ENCODE measurements around the gene MYOM1.

The MYOM1 gene

GRCh38 chr18:3219631-3220335 is at the start of gene MYOM1:
MYOM1 (minus strand) TSS chr18:3219968; CDS start chr18:3215223, 4,745 bp downstream.
- no peak for DNase-seq

GRCh38 chr18:3269241-3269913 is 49.6 kb upstream of the MYOM1 start:
- no peak for DNase-seq

- no peak for DNase-seq
These were observed 48.5 kb upstream of the MYOM1 start for GRCh38 chr18:3268306-3268705.

- no peak for DNase-seq
These were observed 46.4 kb upstream of the MYOM1 start for GRCh38 chr18:3266062-3266608.

- no peak for DNase-seq
These were observed 45.8 kb upstream of the MYOM1 start for GRCh38 chr18:3265564-3266033.

GRCh38 chr18:3264362-3264761 is 44.6 kb upstream of the MYOM1 start:
- peak; percentile 41 for DNase-seq

- DNase-seq: no peak
These were observed 43.4 kb upstream of the MYOM1 start for GRCh38 chr18:3263132-3263700.

GRCh38 chr18:3262234-3263131 is 42.7 kb upstream of the MYOM1 start:
- peak; percentile 40 for DNase-seq

- DNase-seq: peak; percentile 87
These were observed 41.8 kb upstream of the MYOM1 start, which contains the start of gene MYL12B for GRCh38 chr18:3261373-3262233. MYL12B (plus strand) TSS chr18:3262133; CDS start chr18:3272899, 10,766 bp downstream.

GRCh38 chr18:3260995-3261372 is 41.2 kb upstream of the MYOM1 start:
- no peak for DNase-seq

GRCh38 chr18:3257627-3258120 is 37.9 kb upstream of the MYOM1 start:
- DNase-seq: no peak

GRCh38 chr18:3256693-3257626 is 37.2 kb upstream of the MYOM1 start:
- no peak for DNase-seq

- no peak for DNase-seq
These were observed 35.9 kb upstream of the MYOM1 start for GRCh38 chr18:3255611-3256165.

- DNase-seq: no peak
These were observed 35.0 kb upstream of the MYOM1 start for GRCh38 chr18:3254725-3255124.

- DNase-seq: no peak
These were observed 33.1 kb upstream of the MYOM1 start for GRCh38 chr18:3252843-3253242.

- no peak for DNase-seq
These were observed 32.2 kb upstream of the MYOM1 start for GRCh38 chr18:3251963-3252277.

- no peak for DNase-seq
These were observed 31.6 kb upstream of the MYOM1 start for GRCh38 chr18:3251249-3251962.

GRCh38 chr18:3250237-3251107 is 30.7 kb upstream of the MYOM1 start:
- DNase-seq: peak; percentile 53
